HG03025 (cell line): ENCODE measurements around the gene SOX13.
"Not testable (repeated sequence)": the region's sequence is repeated elsewhere in the genome, so short reads cannot be mapped to it uniquely, and the experiment has no call there.

ENCODE experiments used
- ATAC-seq: cut with Tn5 transposase; IDR thresholded peaks from one replicate; pipeline ENCODE4 v1.9.1; 2021; ENCODE audit warnings: mild to moderate bottlenecking, moderate library complexity; ENCODE audit not compliant: unreplicated experiment, low FRiP score

Gene SOX13

GRCh38 chr1:204072931-204073836 lies at the start of gene SOX13:
TSS of gene SOX13 (plus strand) at chr1:204073115. CDS start at chr1:204112916, 39,801 bp downstream.
- no peak for ATAC-seq

DNA sequence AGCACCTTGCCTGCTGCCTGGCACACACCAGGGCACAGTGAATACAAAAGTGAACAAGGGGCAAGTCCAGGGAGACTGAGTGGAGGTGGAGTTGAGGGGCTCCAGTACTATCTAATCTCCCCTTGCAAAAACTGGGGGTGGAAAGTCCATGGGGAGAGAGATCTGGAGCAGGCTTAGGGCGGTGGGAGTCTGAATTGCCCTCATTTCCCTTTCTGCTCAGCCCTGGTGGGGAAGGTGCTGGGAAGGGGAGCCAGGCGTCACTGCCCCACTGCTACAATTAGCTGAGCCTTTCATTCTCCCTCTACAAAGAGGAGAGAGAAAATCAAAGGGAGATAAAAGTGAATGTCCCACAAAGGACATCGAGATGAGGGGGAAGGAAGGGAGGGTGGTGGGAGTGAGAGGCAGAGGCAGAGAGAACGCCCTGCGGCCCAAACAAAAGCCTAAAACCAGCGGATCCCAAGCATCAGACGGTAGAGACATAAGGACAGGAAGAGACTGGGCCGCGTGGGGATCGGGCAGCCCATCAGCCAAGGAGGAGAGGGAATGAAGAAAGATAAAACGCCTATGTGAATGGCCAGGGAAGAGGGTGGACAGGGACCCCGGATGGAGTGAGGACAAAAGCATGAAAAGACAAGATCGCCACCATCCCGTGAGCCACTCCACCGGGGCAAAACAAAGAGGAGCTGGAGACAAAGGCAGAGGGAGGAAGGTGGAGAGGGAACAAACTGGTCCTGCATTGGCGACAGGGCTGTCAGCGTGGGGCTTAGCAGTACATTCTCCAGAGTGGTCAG lies 46.8 kb upstream of the SOX13 start:
- no peak for ATAC-seq

GRCh38 chr1:204027446-204027845 lies 45.5 kb upstream of the SOX13 start:
- no peak for ATAC-seq

GRCh38 chr1:204029016-204029415 lies 43.9 kb upstream of the SOX13 start:
- ATAC-seq: no peak

DNA sequence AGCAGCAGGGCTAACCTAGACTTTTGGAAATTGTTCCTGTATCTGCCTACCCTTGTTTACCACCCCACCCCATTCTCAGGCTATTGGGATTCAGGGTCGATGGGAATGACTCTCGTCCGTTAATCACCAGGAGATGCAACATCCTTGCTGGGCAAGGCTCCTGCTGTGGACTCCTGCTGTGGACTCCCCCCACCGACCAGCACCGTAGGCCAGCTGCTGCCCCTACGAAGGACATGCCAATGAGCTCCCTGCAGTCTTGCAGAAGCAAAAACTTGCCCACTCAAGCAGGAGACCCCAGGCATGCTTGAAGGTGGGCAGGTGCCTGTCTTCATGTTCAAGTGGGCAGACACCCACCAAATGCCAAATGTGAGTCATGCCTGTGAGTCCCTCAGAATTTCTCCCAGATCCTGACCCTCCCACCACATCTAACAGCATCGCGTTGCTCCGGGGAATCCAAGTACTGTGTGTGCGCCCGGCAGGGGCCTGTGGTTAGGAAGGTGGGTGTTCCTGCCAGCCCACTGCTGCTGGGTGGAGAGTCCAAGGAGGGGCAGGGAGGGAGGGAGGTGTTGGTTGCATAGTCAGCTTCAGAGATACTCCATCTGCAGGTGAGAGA lies 41.7 kb upstream of the SOX13 start:
- ATAC-seq: no peak

DNA sequence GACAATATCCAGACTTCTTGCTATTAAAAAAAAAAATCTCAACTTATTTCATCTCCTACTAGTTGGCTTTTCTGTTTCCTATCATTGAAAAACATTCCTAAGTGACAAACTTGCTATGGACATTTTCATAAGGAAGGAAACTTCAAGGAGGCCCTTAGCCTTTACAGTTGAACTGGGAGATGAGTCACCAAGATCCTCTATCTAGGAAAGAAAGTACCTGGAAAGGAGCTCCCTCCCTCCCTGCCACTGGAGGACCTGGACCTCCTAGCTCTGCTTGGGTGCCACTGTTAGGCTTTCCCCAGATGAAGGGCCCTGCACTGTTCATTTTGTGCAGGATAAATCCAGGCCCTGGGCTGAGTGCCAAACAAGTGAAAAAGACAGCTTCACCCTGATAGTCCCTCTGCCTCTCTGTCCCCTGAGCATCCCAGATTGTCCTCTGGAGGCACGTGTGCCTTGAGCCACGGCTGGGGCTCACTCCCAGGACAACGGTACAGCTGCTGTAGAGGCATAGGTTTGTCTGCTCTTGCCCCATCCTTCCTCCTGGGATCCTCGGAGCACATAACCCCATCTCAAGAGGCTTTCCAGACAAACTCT lies 40.2 kb upstream of the SOX13 start:
- no peak for ATAC-seq

GRCh38 chr1:204033306-204033705 lies 39.6 kb upstream of the SOX13 start:
- ATAC-seq: no peak

DNA sequence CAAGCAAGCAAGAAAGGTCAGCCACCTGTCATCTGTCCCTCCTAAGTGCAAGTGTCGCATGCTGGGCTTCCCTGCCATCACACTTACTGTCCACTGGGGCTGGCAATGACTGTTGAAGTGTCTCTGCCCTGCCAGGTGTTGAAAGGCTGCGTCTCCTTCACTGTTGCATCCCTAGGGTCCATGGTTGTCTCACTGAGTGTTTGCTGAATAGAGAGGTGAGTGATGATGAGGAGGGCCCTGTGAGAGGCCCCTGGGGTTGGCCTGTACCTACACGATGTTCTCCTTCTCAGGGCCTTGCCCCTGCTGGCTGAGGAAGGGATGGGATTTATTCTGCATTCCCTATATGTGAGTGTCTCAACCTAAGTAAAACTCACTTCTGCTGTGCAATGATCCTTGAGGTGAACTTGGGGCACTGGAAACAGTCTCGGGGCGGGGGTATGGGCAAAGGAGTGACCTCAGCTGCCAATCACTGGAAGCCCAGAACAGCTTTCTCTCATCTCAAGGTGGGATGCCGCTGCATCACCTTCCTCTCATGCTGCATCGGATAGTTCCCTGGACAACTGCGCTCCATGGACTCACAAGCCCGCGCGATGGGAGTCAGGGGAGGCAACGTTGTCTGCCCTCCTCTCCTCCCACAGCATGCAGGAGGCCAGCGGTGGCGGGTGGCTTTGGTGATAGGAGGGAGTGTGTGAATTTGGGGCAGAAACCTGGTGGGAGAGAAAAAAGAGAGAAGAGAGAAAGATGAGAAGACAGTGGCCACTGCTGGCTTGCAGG lies 35.8 kb upstream of the SOX13 start:
- ATAC-seq: no peak

DNA sequence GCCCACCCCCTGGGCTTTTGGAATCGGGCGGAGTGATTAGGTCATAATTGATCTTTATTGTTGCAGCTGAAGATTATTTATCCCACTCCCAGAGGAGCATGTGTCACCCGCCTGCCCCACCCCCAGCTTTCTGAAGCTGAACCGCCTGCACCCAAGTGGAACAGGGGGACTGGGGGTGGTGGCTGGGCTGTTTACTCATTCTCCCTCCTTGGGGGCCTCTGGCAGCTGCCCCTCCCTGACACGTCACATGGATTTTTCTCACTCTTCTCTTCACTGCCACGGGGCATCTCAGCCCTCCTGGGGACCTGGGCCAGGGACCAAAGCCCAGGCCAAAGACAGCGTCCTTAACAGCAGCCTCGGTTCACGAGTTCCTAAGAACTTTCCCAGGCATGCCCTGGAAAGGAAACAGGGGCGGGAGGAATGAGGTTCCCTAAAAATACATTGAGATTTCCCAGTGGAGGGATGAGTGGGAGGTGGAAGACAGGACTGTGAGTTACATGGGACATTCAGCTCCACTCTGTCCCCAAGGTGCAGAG lies 31.6 kb upstream of the SOX13 start:
- no peak for ATAC-seq

- no peak for ATAC-seq
Observed at GRCh38 chr1:204041803-204042505, 31.0 kb upstream of the SOX13 start.

DNA sequence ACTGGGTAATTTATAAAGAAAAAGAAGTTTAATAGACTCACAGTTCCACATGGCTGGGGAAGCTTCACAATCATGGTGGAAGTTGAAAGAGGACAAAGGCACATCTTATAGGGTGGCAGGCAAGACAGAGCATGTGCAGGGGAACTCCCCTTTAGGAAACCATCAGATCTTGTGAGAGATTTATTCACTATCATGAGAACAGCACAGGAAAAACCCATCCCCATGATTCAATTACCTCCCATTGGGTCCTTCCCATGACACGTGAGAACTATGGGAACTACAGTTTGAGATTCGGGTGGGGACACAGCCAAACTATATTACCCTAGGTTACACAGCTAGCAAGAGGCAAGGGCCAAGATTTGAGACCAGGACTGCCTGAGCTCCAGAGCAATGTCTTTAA lies 30.4 kb upstream of the SOX13 start:
- no peak for ATAC-seq

GRCh38 chr1:204043680-204044079 lies 29.2 kb upstream of the SOX13 start:
- no peak for ATAC-seq

- no peak for ATAC-seq
Observed at GRCh38 chr1:204044448-204044847, 28.5 kb upstream of the SOX13 start.

DNA sequence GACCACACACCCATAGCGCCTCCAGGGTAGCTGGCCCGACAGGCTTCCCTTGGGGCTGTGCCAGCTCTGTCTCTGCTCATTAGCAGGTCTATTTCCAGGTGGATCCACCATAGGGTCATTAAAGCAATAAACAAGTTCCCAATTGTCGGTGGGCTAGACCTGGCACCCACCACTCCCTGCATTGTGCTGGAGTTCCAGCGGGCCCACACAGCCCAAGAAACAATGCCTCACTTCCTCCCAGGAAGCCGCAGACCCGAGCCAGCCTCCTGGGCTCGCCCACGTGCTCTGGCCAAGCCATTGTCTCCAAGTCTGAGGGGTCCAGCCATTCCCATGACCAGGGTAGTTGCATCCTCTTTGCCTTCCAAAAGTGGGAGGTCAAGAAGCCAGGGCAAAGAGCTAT lies 27.5 kb upstream of the SOX13 start:
- no peak for ATAC-seq

GRCh38 chr1:204046346-204046745 lies 26.6 kb upstream of the SOX13 start:
- ATAC-seq: no peak

GRCh38 chr1:204048796-204049195 lies 24.1 kb upstream of the SOX13 start:
- ATAC-seq: not testable (repeated sequence)

- ATAC-seq: no peak
Observed at GRCh38 chr1:204051258-204051657, 21.7 kb upstream of the SOX13 start.

DNA sequence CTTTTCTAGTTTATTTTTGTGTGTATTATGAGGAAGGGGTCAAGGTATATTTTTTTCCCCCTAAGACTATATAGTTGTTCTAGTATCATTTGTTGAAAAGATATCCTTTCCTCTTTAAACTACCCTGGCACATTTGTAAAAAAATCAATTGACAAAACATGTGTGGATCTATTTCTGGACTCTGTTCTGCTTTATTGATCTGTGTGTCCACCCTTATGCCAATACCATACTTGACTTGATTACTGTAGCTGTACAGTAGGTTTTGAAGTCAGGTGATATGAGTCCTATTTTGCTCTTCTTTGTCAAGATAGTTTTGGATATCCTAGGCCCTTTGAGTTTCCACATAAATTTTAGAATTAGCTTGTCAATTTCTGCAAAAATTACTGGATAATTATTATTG lies 21.2 kb upstream of the SOX13 start:
- no peak for ATAC-seq

- ATAC-seq: no peak
Observed at GRCh38 chr1:204053893-204054292, 19.0 kb upstream of the SOX13 start.
